HEK293 (cell line): ENCODE results near the gene VOPP1.

Experiments
- CTCF ChIA-PET: fragments of 350-600 bp; formaldehyde crosslinking; extraction: SDS; loops from one replicate; lab custom pipeline; 2021; ENCODE audit warnings: antibody characterized with exemption; lab: Yijun Ruan, JAX
- POLR2A ChIA-PET: fragments of 300-600 bp; formaldehyde crosslinking; extraction: SDS; loops from one replicate; lab custom pipeline; 2020; ENCODE audit warnings: antibody characterized with exemption, inconsistent platforms; lab: Yijun Ruan, JAX
- H3K27ac ChIP-seq: fragments of 200-500 bp; sonication (Bioruptor generic); 2 replicates; pipeline ENCODE4 v1.5.1; 2014; ENCODE audit warnings: low read depth, low read length, control low read depth, inconsistent platforms; ENCODE audit errors: extremely low read depth
- H3K36me3 ChIP-seq, 2 experiments: fragments of 200-500 bp in 1 of 2; sonication (Bioruptor generic) in 1 of 2; 1 replicate in 1 of 2; 2 replicates in 1 of 2; pipeline ENCODE4 v1.5.1; 2014 to 2017; ENCODE audit warnings: inconsistent platforms in 2 of 2, low read length in 2 of 2; ENCODE audit not compliant: control insufficient read depth in 2 of 2, insufficient read depth in 1 of 2
- H3K4me1 ChIP-seq: fragments of 200-500 bp; sonication (Bioruptor generic); 2 replicates; pipeline ENCODE4 v1.5.1; 2014; ENCODE audit warnings: mild to moderate bottlenecking, low read length, inconsistent platforms; ENCODE audit not compliant: control insufficient read depth, insufficient read depth
- H3K4me3 ChIP-seq: 2 replicates; pipeline ENCODE4 v1.5.1; 2011; ENCODE audit warnings: low read depth, mild to moderate bottlenecking, control low read depth, low read length, moderate library complexity
- H3K9me3 ChIP-seq: fragments of 200-500 bp; sonication (Bioruptor generic); 2 replicates; pipeline ENCODE4 v1.5.1; 2014; ENCODE audit warnings: low read depth, low read length, inconsistent platforms; ENCODE audit not compliant: control insufficient read depth, insufficient read depth
- BCL11B ChIP-seq: fragments of 450-650 bp; formaldehyde crosslinking; IDR thresholded peaks from 2 replicates; pipeline ENCODE4 v1.5.1; 2016; ENCODE audit warnings: low read depth, missing biosample characterization, missing genetic modification characterization
- FEZF1 ChIP-seq: fragments of 450-650 bp; formaldehyde crosslinking; IDR thresholded peaks from 2 replicates; pipeline ENCODE4 v1.5.1; 2016; ENCODE audit warnings: missing biosample characterization, missing genetic modification characterization
- GFI1B ChIP-seq: fragments of 450-650 bp; formaldehyde crosslinking; IDR thresholded peaks from 2 replicates; pipeline ENCODE4 v1.5.1; 2016; ENCODE audit warnings: missing biosample characterization, missing genetic modification characterization
- HOXA7 ChIP-seq: sonication (generic); formaldehyde crosslinking; IDR thresholded peaks from 2 replicates; pipeline ENCODE4 v1.8.1; 2022; ENCODE audit warnings: missing genetic modification reagents, borderline replicate concordance
- IKZF3 ChIP-seq: fragments of 450-650 bp; IDR thresholded peaks from 2 replicates; pipeline ENCODE4 v1.5.0; 2018; ENCODE audit warnings: missing biosample characterization, mild to moderate bottlenecking, missing genetic modification characterization, moderate library complexity
- KLF1 ChIP-seq: fragments of 450-650 bp; formaldehyde crosslinking; IDR thresholded peaks from 2 replicates; pipeline ENCODE4 v1.5.1; 2016; ENCODE audit warnings: missing biosample characterization, missing genetic modification characterization
- KLF8 ChIP-seq: fragments of 450-650 bp; formaldehyde crosslinking; IDR thresholded peaks from 2 replicates; pipeline ENCODE4 v1.5.1; 2016; ENCODE audit warnings: missing biosample characterization, missing genetic modification characterization
- MYNN ChIP-seq: fragments of 450-650 bp; formaldehyde crosslinking; IDR thresholded peaks from 2 replicates; pipeline ENCODE4 v1.5.1; 2016; ENCODE audit warnings: missing biosample characterization, missing genetic modification characterization, borderline replicate concordance
- SP2 ChIP-seq: fragments of 450-650 bp; formaldehyde crosslinking; IDR thresholded peaks from 2 replicates; pipeline ENCODE4 v1.5.1; 2016; ENCODE audit warnings: missing biosample characterization, missing genetic modification characterization
- ZEB2 ChIP-seq: fragments of 450-650 bp; formaldehyde crosslinking; IDR thresholded peaks from 2 replicates; pipeline ENCODE4 v1.5.1; 2016; ENCODE audit warnings: missing biosample characterization, missing genetic modification characterization
- ZFP37 ChIP-seq: fragments of 450-650 bp; formaldehyde crosslinking; IDR thresholded peaks from 2 replicates; pipeline ENCODE4 v1.5.1; 2016; ENCODE audit warnings: missing biosample characterization, missing genetic modification characterization
- ZNF19 ChIP-seq: fragments of 450-650 bp; formaldehyde crosslinking; IDR thresholded peaks from 2 replicates; pipeline ENCODE4; 2016; ENCODE audit warnings: missing biosample characterization, missing genetic modification characterization, low read depth
- ZNF324 ChIP-seq: fragments of 450-650 bp; formaldehyde crosslinking; IDR thresholded peaks from 2 replicates; pipeline ENCODE4 v1.5.1; 2016; ENCODE audit warnings: missing biosample characterization, missing genetic modification characterization
- ZNF391 ChIP-seq: fragments of 450-650 bp; formaldehyde crosslinking; IDR thresholded peaks from 2 replicates; pipeline ENCODE4 v1.5.1; 2016; ENCODE audit warnings: low read depth, missing biosample characterization, missing genetic modification characterization, borderline replicate concordance
- ZNF423 ChIP-seq: fragments of 450-650 bp; formaldehyde crosslinking; IDR thresholded peaks from 2 replicates; pipeline ENCODE4 v1.5.1; 2016; ENCODE audit warnings: missing biosample characterization, missing genetic modification characterization
- ZNF621 ChIP-seq: fragments of 450-650 bp; formaldehyde crosslinking; IDR thresholded peaks from 2 replicates; pipeline ENCODE4 v1.5.1; 2017; ENCODE audit warnings: missing biosample characterization, missing genetic modification characterization
- ZNF692 ChIP-seq: fragments of 450-650 bp; formaldehyde crosslinking; IDR thresholded peaks from 2 replicates; pipeline ENCODE4 v1.5.1; 2016; ENCODE audit warnings: missing biosample characterization, missing genetic modification characterization
- ZSCAN30 ChIP-seq: fragments of 450-650 bp; IDR thresholded peaks from 2 replicates; pipeline ENCODE4 v1.5.1; 2018; ENCODE audit warnings: missing biosample characterization, mild to moderate bottlenecking, missing genetic modification characterization, moderate library complexity
- TF ChIP-seq, protein P1 (sequence below): fragments of 450-650 bp; IDR thresholded peaks from 2 replicates; pipeline ENCODE4 v1.5.1; 2018; ENCODE audit warnings: missing biosample characterization, mild to moderate bottlenecking, missing genetic modification characterization
- TF ChIP-seq, protein P2 (sequence below): fragments of 450-650 bp; formaldehyde crosslinking; IDR thresholded peaks from 2 replicates; pipeline ENCODE4 v1.5.1; 2016; ENCODE audit warnings: missing biosample characterization, missing genetic modification characterization, low read depth
- TF ChIP-seq, protein P3 (sequence below): fragments of 450-650 bp; formaldehyde crosslinking; IDR thresholded peaks from 2 replicates; pipeline ENCODE4 v1.5.1; 2016; ENCODE audit warnings: missing biosample characterization, missing genetic modification characterization

Gene VOPP1

DNA sequence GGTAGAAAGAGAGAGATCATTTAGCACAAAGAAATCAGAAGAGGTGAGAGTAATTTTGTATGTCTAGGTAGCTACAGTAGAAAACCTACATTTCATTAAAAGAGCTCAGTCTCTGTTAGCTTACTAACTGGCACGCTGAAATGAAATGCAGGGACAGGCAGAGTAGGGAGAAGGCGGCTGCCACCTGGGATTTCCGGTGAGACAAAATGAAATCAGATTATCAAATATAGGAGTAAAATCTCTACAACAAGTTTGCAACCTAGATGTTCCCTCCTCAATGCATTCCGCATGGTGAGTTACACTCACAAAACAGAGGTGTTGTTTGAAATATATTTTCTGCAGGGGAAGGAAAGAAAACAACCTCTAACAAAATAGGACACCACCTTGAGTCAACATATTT lies 55.9 kb downstream of the VOPP1 start (continued):
- TF ChIP-seq, protein P1, sequence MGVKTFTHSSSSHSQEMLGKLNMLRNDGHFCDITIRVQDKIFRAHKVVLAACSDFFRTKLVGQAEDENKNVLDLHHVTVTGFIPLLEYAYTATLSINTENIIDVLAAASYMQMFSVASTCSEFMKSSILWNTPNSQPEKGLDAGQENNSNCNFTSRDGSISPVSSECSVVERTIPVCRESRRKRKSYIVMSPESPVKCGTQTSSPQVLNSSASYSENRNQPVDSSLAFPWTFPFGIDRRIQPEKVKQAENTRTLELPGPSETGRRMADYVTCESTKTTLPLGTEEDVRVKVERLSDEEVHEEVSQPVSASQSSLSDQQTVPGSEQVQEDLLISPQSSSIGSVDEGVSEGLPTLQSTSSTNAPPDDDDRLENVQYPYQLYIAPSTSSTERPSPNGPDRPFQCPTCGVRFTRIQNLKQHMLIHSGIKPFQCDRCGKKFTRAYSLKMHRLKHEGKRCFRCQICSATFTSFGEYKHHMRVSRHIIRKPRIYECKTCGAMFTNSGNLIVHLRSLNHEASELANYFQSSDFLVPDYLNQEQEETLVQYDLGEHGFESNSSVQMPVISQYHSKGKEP (tag by site-specific recombination): no peak
- no peak for TF ChIP-seq ZFP37 (tag by site-specific recombination)
- no peak for TF ChIP-seq GFI1B (tag by site-specific recombination)
- no peak for TF ChIP-seq ZNF423
- TF ChIP-seq MYNN (tag by site-specific recombination): no peak
- TF ChIP-seq SP2: no peak
- no peak for TF ChIP-seq ZNF621 (tag by site-specific recombination)
- TF ChIP-seq, protein P2, sequence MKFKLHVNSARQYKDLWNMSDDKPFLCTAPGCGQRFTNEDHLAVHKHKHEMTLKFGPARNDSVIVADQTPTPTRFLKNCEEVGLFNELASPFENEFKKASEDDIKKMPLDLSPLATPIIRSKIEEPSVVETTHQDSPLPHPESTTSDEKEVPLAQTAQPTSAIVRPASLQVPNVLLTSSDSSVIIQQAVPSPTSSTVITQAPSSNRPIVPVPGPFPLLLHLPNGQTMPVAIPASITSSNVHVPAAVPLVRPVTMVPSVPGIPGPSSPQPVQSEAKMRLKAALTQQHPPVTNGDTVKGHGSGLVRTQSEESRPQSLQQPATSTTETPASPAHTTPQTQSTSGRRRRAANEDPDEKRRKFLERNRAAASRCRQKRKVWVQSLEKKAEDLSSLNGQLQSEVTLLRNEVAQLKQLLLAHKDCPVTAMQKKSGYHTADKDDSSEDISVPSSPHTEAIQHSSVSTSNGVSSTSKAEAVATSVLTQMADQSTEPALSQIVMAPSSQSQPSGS: no peak
- no peak for TF ChIP-seq ZSCAN30 (tag by site-specific recombination)

DNA sequence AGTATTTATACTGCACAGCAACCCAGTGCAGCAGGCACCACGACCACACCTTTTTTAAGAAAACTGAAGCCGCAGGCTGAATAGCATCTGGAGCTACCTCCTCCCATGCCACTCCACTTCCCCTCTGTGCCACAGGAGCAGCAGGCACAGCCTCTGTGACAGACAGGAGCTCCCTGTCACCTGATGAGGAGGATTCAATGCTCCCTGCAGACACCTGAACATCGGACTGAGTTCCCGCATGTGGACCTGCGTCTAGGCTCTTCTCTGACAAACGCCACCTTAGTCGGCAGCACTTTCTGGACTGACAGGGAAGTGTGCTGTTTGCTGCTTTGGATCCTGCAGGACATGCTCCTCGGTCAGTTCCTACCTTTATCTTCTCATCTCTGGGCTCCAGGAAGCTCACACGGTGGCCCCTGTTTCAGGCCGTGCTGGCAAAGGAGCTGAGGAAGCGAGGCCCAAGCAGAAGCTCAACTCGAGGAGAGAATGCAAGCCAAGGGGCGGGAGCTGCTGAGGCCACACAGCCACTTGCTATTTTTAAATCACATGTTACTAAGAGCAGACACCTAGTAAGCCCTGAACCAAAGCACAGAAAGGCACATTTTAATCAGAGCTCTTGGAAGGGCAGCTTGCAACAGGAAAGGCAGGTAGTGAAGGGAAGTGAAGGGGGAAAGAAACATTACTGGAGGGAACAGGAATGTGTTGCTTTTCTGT lies 56.6 kb downstream of the VOPP1 start:
- Histone ChIP-seq H3K4me3 (no peak overlapping the region), H3K36me3 (peaks cover 0 to 2% of the 10 kb centered on the region in 2 experiments; a peak in 2 of 3 replicates), H3K27ac (no peak overlapping the region), H3K4me1 (no peaks in the 10 kb centered on the region)
- CTCF ChIA-PET: interaction anchor here (0.7 kb wide), 1 partner anchor 387 kb away, joined by 3 read pairs; no protein-coding TSS in a partner anchor
- no peak for TF ChIP-seq FEZF1 (tag by site-specific recombination)
- no peak for TF ChIP-seq ZNF19 (tag by site-specific recombination)
- TF ChIP-seq BCL11B (tag by site-specific recombination): no peak
- TF ChIP-seq, protein P3, sequence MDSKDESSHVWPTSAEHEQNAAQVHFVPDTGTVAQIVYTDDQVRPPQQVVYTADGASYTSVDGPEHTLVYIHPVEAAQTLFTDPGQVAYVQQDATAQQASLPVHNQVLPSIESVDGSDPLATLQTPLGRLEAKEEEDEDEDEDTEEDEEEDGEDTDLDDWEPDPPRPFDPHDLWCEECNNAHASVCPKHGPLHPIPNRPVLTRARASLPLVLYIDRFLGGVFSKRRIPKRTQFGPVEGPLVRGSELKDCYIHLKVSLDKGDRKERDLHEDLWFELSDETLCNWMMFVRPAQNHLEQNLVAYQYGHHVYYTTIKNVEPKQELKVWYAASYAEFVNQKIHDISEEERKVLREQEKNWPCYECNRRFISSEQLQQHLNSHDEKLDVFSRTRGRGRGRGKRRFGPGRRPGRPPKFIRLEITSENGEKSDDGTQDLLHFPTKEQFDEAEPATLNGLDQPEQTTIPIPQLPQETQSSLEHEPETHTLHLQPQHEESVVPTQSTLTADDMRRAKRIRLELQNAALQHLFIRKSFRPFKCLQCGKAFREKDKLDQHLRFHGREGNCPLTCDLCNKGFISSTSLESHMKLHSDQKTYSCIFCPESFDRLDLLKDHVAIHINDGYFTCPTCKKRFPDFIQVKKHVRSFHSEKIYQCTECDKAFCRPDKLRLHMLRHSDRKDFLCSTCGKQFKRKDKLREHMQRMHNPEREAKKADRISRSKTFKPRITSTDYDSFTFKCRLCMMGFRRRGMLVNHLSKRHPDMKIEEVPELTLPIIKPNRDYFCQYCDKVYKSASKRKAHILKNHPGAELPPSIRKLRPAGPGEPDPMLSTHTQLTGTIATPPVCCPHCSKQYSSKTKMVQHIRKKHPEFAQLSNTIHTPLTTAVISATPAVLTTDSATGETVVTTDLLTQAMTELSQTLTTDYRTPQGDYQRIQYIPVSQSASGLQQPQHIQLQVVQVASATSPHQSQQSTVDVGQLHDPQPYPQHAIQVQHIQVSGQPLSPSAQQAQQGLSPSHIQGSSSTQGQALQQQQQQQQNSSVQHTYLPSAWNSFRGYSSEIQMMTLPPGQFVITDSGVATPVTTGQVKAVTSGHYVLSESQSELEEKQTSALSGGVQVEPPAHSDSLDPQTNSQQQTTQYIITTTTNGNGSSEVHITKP (tag by site-specific recombination): no peak
- TF ChIP-seq ZNF391: no peak
- TF ChIP-seq KLF8 (tag by site-specific recombination): no peak
- TF ChIP-seq, all 188 proteins: peak for 0
- no peaks in the 10 kb centered on the region for H3K9me3 ChIP-seq
- POLR2A ChIA-PET: no interaction called here

GRCh38 chr7:55514546-55515265 lies 57.6 kb downstream of the VOPP1 start:
- Histone ChIP-seq H3K9me3 (no peaks in the 10 kb centered on the region), H3K4me1 (no peaks in the 10 kb centered on the region), H3K4me3 (no peak overlapping the region), H3K36me3 (peaks cover 0 to 2% of the 10 kb centered on the region in 2 experiments; a peak in 2 of 3 replicates), H3K27ac (no peak overlapping the region)
- ChIA-PET POLR2A (no interaction called here), CTCF (no interaction called here)
- no peak for TF ChIP-seq HOXA7
- TF ChIP-seq KLF1: peak; percentile 35; the same call in 1 of the 2 replicates
- no peak for TF ChIP-seq ZEB2 (tag by site-specific recombination)
- no peak for TF ChIP-seq IKZF3 (tag by site-specific recombination)
- TF ChIP-seq ZNF324: no peak
- TF ChIP-seq ZNF692: no peak
